ENCODE measurements around the gene FSHR. TPM values are rescaled to one million over a fixed set of nuclear protein-coding genes. Genes with fewer than 3 reads are reported as not detected.
A peak's percentile ranks its signal among the peaks of the same experiment; 100 is the strongest.

FSHR gene
- total and polyA plus RNA-seq, 2 experiments from 2014 or later: not detected

- H3K4me1 Mint-ChIP-seq: no peaks in the 10 kb centered on the region
- H3K36me3 ChIP-seq (ENCODE audit: insufficient read depth): no peaks in the 10 kb centered on the region
- H3K36me3 Mint-ChIP-seq (ENCODE audit: low read depth): no peaks in the 10 kb centered on the region
- H3K9me2 ChIP-seq (ENCODE audit: insufficient read depth): no peaks in the 10 kb centered on the region
- ATAC-seq (no peak), DNase-seq (ENCODE audit: low spot score) (no peak)
- H3K9me3 Mint-ChIP-seq: no peaks in the 10 kb centered on the region
- no peaks in the 10 kb centered on the region for H3K79me2 ChIP-seq (replicated peaks; ENCODE audit: insufficient read depth)
- H3F3A ChIP-seq (replicated peaks; ENCODE audit: low read depth): no peaks in the 10 kb centered on the region
- H3K4me2 ChIP-seq: no peak overlapping the region
- H4K20me1 ChIP-seq (replicated peaks; ENCODE audit: insufficient read depth): no peaks in the 10 kb centered on the region
- H3K27me3 Mint-ChIP-seq (ENCODE audit: insufficient read depth, low read depth, poor library complexity): no peaks in the 10 kb centered on the region
- no peak overlapping the region; the same call in 1 of the 2 replicates for H2AFZ ChIP-seq
- no peak overlapping the region for H3K4me3 Mint-ChIP-seq
- H3K27ac ChIP-seq (ENCODE audit: low read depth): no peak overlapping the region
- TF ChIP-seq CTCF (conservative IDR thresholded peaks at IDR 0.05; ENCODE audit: low read depth in 2 of 2) (no peak), ZNF114 (CRISPR knock-in tag; IDR thresholded peaks at IDR 0.05) (no peak), EZH2 (IDR thresholded peaks at IDR 0.05; ENCODE audit: low read depth, unreplicated experiment) (no peak), ETS1 (IDR thresholded peaks at IDR 0.05) (no peak)
- H3K27me3 ChIP-seq (ENCODE audit: insufficient read depth): no peaks in the 10 kb centered on the region
- no peak overlapping the region for H3K4me3 ChIP-seq
- H3K4me1 ChIP-seq (ENCODE audit: insufficient read depth): no peaks in the 10 kb centered on the region
- no peak overlapping the region for H3K27ac Mint-ChIP-seq
These were observed 200.0 kb downstream of the FSHR start for GRCh38 chr2:48954311-48954710.

- H3K9me2 ChIP-seq (ENCODE audit: insufficient read depth): no peaks in the 10 kb centered on the region
- no peaks in the 10 kb centered on the region for H3K79me2 ChIP-seq (replicated peaks; ENCODE audit: insufficient read depth)
- DNase-seq (ENCODE audit: low spot score) (no peak), ATAC-seq (no peak)
- H3K4me2 ChIP-seq: no peak overlapping the region
- no peak overlapping the region for H3K4me3 ChIP-seq
- H3K4me1 ChIP-seq (ENCODE audit: insufficient read depth): no peaks in the 10 kb centered on the region
- H3K4me3 Mint-ChIP-seq: no peak overlapping the region
- H2AFZ ChIP-seq: peak overlapping the region; percentile 74
- no peak overlapping the region for H3K27ac ChIP-seq (ENCODE audit: low read depth)
- H3K27me3 ChIP-seq (ENCODE audit: insufficient read depth): no peaks in the 10 kb centered on the region
- no peaks in the 10 kb centered on the region for H3K27me3 Mint-ChIP-seq (ENCODE audit: insufficient read depth, low read depth, poor library complexity)
- TF ChIP-seq NANOG (IDR thresholded peaks at IDR 0.05; ENCODE audit: borderline replicate concordance): no peak
- no peak for TF ChIP-seq ZNF462 (CRISPR knock-in tag; IDR thresholded peaks at IDR 0.05)
- TF ChIP-seq STAT1 (IDR thresholded peaks at IDR 0.05; ENCODE audit: unreplicated experiment): no peak
- no peak for TF ChIP-seq CTCF (conservative IDR thresholded peaks at IDR 0.05; ENCODE audit: low read depth in 2 of 2)
- no peak for TF ChIP-seq JUNB (IDR thresholded peaks at IDR 0.05; ENCODE audit: unreplicated experiment)
- H3K4me1 Mint-ChIP-seq: no peaks in the 10 kb centered on the region
- H3K36me3 Mint-ChIP-seq (ENCODE audit: low read depth): no peaks in the 10 kb centered on the region
- no peaks in the 10 kb centered on the region for H3K36me3 ChIP-seq (ENCODE audit: insufficient read depth)
- H4K20me1 ChIP-seq (replicated peaks; ENCODE audit: insufficient read depth): no peaks in the 10 kb centered on the region
- H3F3A ChIP-seq (replicated peaks; ENCODE audit: low read depth): no peaks in the 10 kb centered on the region
- no peaks in the 10 kb centered on the region for H3K9me3 Mint-ChIP-seq
- no peak overlapping the region for H3K27ac Mint-ChIP-seq
These were observed 201.7 kb downstream of the FSHR start for GRCh38 chr2:48952614-48953013.
